CD4-positive, alpha-beta T cell (primary cell): ENCODE results near the gene GPR15LG. TPM values are rescaled to one million over a fixed set of nuclear protein-coding genes. Genes with fewer than 3 reads are reported as not detected.
"Not testable (repeated sequence)": the region's sequence is repeated elsewhere in the genome, so short reads cannot be mapped to it uniquely, and the experiment has no call there.

ENCODE experiments used
- ATAC-seq: fragments of 200-7000 bp; cut with Tn5 transposase; one replicate; pipeline ENCODE4 v1.10.0; 2022; ENCODE audit warnings: mild to moderate bottlenecking; ENCODE audit not compliant: poor library complexity
- CTCF ChIA-PET: fragments of 350-600 bp; sonication (Branson Sonifier 250); formaldehyde crosslinking; loops from one replicate; lab custom pipeline; 2021; ENCODE audit warnings: antibody characterized with exemption, inconsistent platforms; lab: Charles Lee
- POLR2A ChIA-PET: fragments of 350-600 bp; sonication (Branson Sonifier 250); formaldehyde crosslinking; loops from one replicate; lab custom pipeline; 2021; ENCODE audit warnings: antibody characterized with exemption, inconsistent platforms; lab: Charles Lee
- DNase-seq, 14 experiments: peaks; one replicate each; pipeline ENCODE4 v3.0.0-alpha.2; 2013 to 2020; ENCODE audit warnings: mixed read lengths in 2 of 14
- H3K27ac ChIP-seq, 2 donors: one replicate each; pipeline versions ENCODE4 v1.5.1 to v1.7.0; 2013; ENCODE audit warnings: low read length in 2 of 2, low read depth in 1 of 2, mild to moderate bottlenecking in 1 of 2
- H3K27me3 ChIP-seq, 2 experiments: 1 replicate in 1 of 2; 2 replicates in 1 of 2; pipeline versions ENCODE4 v1.6.1 to v1.7.0; 2013; ENCODE audit warnings: low read length in 2 of 2, control low read depth in 1 of 2, mild to moderate bottlenecking in 1 of 2, moderate library complexity in 1 of 2; ENCODE audit not compliant: insufficient read depth in 2 of 2, control insufficient read depth in 1 of 2
- H3K36me3 ChIP-seq: one replicate; pipeline ENCODE4 v1.6.1; 2013; ENCODE audit warnings: low read length, control low read depth; ENCODE audit not compliant: insufficient read depth
- H3K4me1 ChIP-seq: one replicate; pipeline ENCODE4 v1.6.1; 2013; ENCODE audit warnings: low read length, control low read depth; ENCODE audit not compliant: insufficient read depth
- H3K4me3 ChIP-seq: one replicate; pipeline ENCODE4 v1.5.1; 2013; ENCODE audit warnings: mild to moderate bottlenecking, low read length, moderate library complexity
- H3K9me3 ChIP-seq, 2 experiments: 1 replicate in 1 of 2; 2 replicates in 1 of 2; pipeline versions ENCODE4 v1.6.1 to v1.7.0; 2013; ENCODE audit warnings: low read length in 2 of 2, mild to moderate bottlenecking in 2 of 2, control low read depth in 1 of 2, moderate library complexity in 1 of 2; ENCODE audit not compliant: control insufficient read depth in 1 of 2, insufficient read depth in 1 of 2
- H3K27ac Mint-ChIP-seq: one replicate; pipeline ENCODE4 v1.8.0; 2020; ENCODE audit warnings: mixed read lengths
- H3K27me3 Mint-ChIP-seq: one replicate; pipeline ENCODE4 v1.8.0; 2021; ENCODE audit warnings: mixed read lengths
- H3K36me3 Mint-ChIP-seq: one replicate; pipeline ENCODE4 v1.8.0; 2021; ENCODE audit warnings: low read depth, mixed read lengths
- H3K4me1 Mint-ChIP-seq: one replicate; pipeline ENCODE4 v1.8.0; 2021; ENCODE audit warnings: low read depth, mixed read lengths
- H3K4me3 Mint-ChIP-seq: one replicate; pipeline ENCODE4 v1.8.0; 2020; ENCODE audit warnings: mild to moderate bottlenecking, mixed read lengths
- H3K9me3 Mint-ChIP-seq: one replicate; pipeline ENCODE4 v1.8.0; 2020; ENCODE audit warnings: mixed read lengths
- CTCF ChIP-seq: fragments of 200-600 bp; IDR thresholded peaks from one replicate; pipeline ENCODE4 v1.8.0; 2022; ENCODE audit warnings: antibody characterized with exemption, mild to moderate bottlenecking
- intact Hi-C, 2 experiments: fragments of 100-400 bp; cut with DNase I in 1 of 2; cut with micrococcal nuclease in 1 of 2; formaldehyde crosslinking; loops; one replicate each; pipeline versions ENCODE4 v1.15.1 to v1.9.0; 2023 to 2025; cut with DNase I, micrococcal nuclease
- total RNA-seq, 174 experiments: library from RNA in 2 of 174; stranded (reverse) in 2 of 174; gene quantifications; one replicate each; pipeline ENCODE4 v1.2.3 and lab custom pipeline; 2021 to 2026

GPR15LG gene
- total RNA-seq, 2 experiments from 2014 or later, result not detected

GRCh38 chr10:84166620-84167288 is 6.8 kb upstream of the GPR15LG start:
- Mint-ChIP-seq H3K27me3 (peaks cover 4% of the 10 kb centered on the region), H3K36me3 (no peaks in the 10 kb centered on the region), H3K4me1 (no peaks in the 10 kb centered on the region), H3K4me3 (no peak overlapping the region), H3K27ac (no peak overlapping the region), H3K9me3 (no peaks in the 10 kb centered on the region)
- intact Hi-C loops, result no loop called here
- Histone ChIP-seq H3K27ac (no peak overlapping the region), H3K9me3 (peaks cover 0 to 7% of the 10 kb centered on the region in 2 experiments), H3K4me3 (no peak overlapping the region), H3K27me3 (no peaks in the 10 kb centered on the region), H3K4me1 (no peaks in the 10 kb centered on the region), H3K36me3 (no peaks in the 10 kb centered on the region)
- ChIA-PET CTCF (interaction anchor here (1.5 kb wide), 1 partner anchor 11 kb away, joined by 3 read pairs; no protein-coding TSS in a partner anchor), POLR2A (no interaction called here)
- no peak for TF ChIP-seq CTCF
- DNase-seq (no peak), ATAC-seq (no peak)

GRCh38 chr10:84167289-84167653 is 6.3 kb upstream of the GPR15LG start:
- POLR2A ChIA-PET, H3K27ac Mint-ChIP-seq, intact Hi-C loops, H3K27me3 Mint-ChIP-seq, H3K4me1 ChIP-seq, ATAC-seq, H3K4me3 Mint-ChIP-seq, H3K4me3 ChIP-seq, DNase-seq, H3K36me3 Mint-ChIP-seq, H3K36me3 ChIP-seq, H3K4me1 Mint-ChIP-seq, H3K27ac ChIP-seq, H3K9me3 Mint-ChIP-seq, H3K9me3 ChIP-seq, H3K27me3 ChIP-seq: not testable (repeated sequence)
- CTCF ChIA-PET, result interaction anchor here (1.5 kb wide), 1 partner anchor 11 kb away, joined by 3 read pairs; no protein-coding TSS in a partner anchor

- POLR2A ChIA-PET, H3K27me3 Mint-ChIP-seq, DNase-seq, H3K4me1 ChIP-seq, H3K27ac Mint-ChIP-seq, H3K4me3 ChIP-seq, ATAC-seq, intact Hi-C loops, H3K4me1 Mint-ChIP-seq, CTCF ChIA-PET, H3K9me3 ChIP-seq, H3K36me3 Mint-ChIP-seq, H3K27me3 ChIP-seq, H3K4me3 Mint-ChIP-seq, H3K27ac ChIP-seq, H3K36me3 ChIP-seq, H3K9me3 Mint-ChIP-seq: not testable (repeated sequence)
Measured at GRCh38 chr10:84168382-84168781, 5.2 kb upstream of the GPR15LG start.

GRCh38 chr10:84171237-84171636 is 2.4 kb upstream of the GPR15LG start:
- intact Hi-C loops, H3K36me3 ChIP-seq, POLR2A ChIA-PET, ATAC-seq, H3K36me3 Mint-ChIP-seq, DNase-seq, H3K27me3 ChIP-seq, H3K4me3 Mint-ChIP-seq, H3K27ac ChIP-seq, H3K4me3 ChIP-seq, H3K9me3 ChIP-seq, H3K4me1 Mint-ChIP-seq, H3K9me3 Mint-ChIP-seq, CTCF ChIA-PET, H3K27ac Mint-ChIP-seq, H3K27me3 Mint-ChIP-seq, H3K4me1 ChIP-seq: not testable (repeated sequence)

- POLR2A ChIA-PET, intact Hi-C loops, ATAC-seq, H3K36me3 Mint-ChIP-seq, H3K36me3 ChIP-seq, H3K9me3 Mint-ChIP-seq, H3K27me3 Mint-ChIP-seq, H3K4me3 Mint-ChIP-seq, H3K27ac ChIP-seq, DNase-seq, H3K27me3 ChIP-seq, H3K4me3 ChIP-seq, H3K9me3 ChIP-seq: not testable (repeated sequence)
- CTCF ChIA-PET, result interaction anchor here (1.1 kb wide), 1 partner anchor 33 kb away, joined by 3 read pairs; the partner anchor contains the start of gene GHITM
- peak overlapping the region; percentile 20 for H3K27ac Mint-ChIP-seq
- peaks cover 10% of the 10 kb centered on the region for H3K4me1 ChIP-seq
- H3K4me1 Mint-ChIP-seq, result peaks cover 11% of the 10 kb centered on the region
Measured at GRCh38 chr10:84171700-84172466, 1.7 kb upstream of the GPR15LG start.
